Ishikawa (cell line): Measurements from ENCODE around the gene EFNA3.

ENCODE experiments used
- CEBPB ChIP-seq: IDR thresholded peaks from 2 replicates; pipeline ENCODE4 v1.6.1; 2012
- CREB1 ChIP-seq: IDR thresholded peaks from 2 replicates; pipeline ENCODE4 v1.6.1; 2012; ENCODE audit warnings: low read depth
- EGR1 ChIP-seq: IDR thresholded peaks from 2 replicates; pipeline ENCODE4 v1.6.1; 2012
- EP300 ChIP-seq: IDR thresholded peaks from 2 replicates; pipeline ENCODE4 v1.6.1; 2012; ENCODE audit warnings: borderline replicate concordance
- FOXM1 ChIP-seq: IDR thresholded peaks from 2 replicates; pipeline ENCODE4 v1.6.1; 2012; ENCODE audit warnings: low read depth, borderline replicate concordance
- NFIC ChIP-seq: IDR thresholded peaks from 2 replicates; pipeline ENCODE4 v1.6.1; 2012
- RAD21 ChIP-seq: IDR thresholded peaks from 2 replicates; pipeline ENCODE4 v1.6.1; 2012; ENCODE audit warnings: low read depth
- TAF1 ChIP-seq: IDR thresholded peaks from 2 replicates; pipeline ENCODE4 v1.6.1; 2012; ENCODE audit warnings: low read depth, mild to moderate bottlenecking
- TCF12 ChIP-seq: IDR thresholded peaks from 2 replicates; pipeline ENCODE4 v1.6.1; 2012; ENCODE audit warnings: low read depth
- TEAD4 ChIP-seq: IDR thresholded peaks from 2 replicates; pipeline ENCODE4 v1.6.1; 2012
- YY1 ChIP-seq: IDR thresholded peaks from 2 replicates; pipeline ENCODE4 v1.6.1; 2012; ENCODE audit warnings: low read depth
- ZBTB7A ChIP-seq: IDR thresholded peaks from 2 replicates; pipeline ENCODE4 v1.6.1; 2012; ENCODE audit warnings: low read depth
- TF ChIP-seq, protein P1 (sequence below): IDR thresholded peaks from 2 replicates; pipeline ENCODE4 v1.6.1; 2012; ENCODE audit warnings: low read depth, mild to moderate bottlenecking
- TF ChIP-seq, protein P2 (sequence below): IDR thresholded peaks from 2 replicates; pipeline ENCODE4 v1.6.1; 2012
- TF ChIP-seq, protein P3 (sequence below): IDR thresholded peaks from 2 replicates; pipeline ENCODE4 v1.6.1; 2012

Gene EFNA3

DNA sequence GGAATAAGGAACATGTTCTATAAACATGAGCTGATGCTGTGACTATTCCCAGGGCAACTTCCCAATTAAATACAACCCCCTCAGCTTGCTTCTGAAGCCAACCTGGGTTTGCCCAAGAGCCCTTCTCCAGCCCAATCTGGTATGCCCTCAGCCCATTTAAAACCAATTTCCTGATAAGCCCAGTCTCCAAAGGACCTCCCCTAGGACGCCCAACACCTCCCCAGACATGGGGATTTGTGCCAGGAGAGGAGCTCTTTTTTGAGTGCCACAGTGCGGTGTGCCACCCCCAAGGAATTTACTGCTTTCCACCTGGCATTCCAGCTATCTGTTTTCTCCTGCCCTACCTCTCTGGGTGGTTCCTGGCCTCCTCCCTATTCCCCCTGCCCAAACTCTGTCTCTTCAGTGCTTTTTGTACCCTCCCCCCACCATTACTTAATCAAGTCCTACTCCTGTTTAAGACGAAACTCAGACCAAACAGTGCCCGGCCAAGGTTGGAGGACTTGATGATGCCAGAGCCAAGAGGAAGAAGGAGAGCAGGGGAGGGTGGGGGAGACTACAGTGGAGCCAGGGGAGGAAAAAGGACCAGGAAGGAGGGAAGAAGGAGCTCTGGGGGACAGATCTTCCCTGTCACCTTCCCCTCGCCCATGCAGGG lies 37.6 kb downstream of the EFNA3 start:
- no peak for TF ChIP-seq NFIC

DNA sequence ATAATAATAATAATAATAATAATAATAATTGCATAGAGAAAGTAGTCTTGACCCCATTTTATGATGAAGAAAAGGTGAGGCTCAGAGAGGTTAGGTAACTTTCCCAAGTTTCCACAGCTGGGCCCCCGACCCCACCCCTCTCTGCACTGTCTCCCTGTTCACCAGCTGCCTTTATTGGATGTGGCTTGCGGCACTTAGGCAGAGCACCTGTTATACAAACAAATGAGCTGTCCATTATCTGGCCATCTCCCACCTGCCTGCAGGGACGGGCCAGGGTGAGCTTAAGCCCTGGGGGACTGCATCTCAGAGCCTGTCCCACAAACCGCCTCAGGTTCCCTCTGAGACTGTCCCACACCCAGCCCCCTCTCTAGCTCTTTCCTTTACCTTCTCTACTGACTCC lies 39.0 kb downstream of the EFNA3 start:
- TF ChIP-seq, protein P1, sequence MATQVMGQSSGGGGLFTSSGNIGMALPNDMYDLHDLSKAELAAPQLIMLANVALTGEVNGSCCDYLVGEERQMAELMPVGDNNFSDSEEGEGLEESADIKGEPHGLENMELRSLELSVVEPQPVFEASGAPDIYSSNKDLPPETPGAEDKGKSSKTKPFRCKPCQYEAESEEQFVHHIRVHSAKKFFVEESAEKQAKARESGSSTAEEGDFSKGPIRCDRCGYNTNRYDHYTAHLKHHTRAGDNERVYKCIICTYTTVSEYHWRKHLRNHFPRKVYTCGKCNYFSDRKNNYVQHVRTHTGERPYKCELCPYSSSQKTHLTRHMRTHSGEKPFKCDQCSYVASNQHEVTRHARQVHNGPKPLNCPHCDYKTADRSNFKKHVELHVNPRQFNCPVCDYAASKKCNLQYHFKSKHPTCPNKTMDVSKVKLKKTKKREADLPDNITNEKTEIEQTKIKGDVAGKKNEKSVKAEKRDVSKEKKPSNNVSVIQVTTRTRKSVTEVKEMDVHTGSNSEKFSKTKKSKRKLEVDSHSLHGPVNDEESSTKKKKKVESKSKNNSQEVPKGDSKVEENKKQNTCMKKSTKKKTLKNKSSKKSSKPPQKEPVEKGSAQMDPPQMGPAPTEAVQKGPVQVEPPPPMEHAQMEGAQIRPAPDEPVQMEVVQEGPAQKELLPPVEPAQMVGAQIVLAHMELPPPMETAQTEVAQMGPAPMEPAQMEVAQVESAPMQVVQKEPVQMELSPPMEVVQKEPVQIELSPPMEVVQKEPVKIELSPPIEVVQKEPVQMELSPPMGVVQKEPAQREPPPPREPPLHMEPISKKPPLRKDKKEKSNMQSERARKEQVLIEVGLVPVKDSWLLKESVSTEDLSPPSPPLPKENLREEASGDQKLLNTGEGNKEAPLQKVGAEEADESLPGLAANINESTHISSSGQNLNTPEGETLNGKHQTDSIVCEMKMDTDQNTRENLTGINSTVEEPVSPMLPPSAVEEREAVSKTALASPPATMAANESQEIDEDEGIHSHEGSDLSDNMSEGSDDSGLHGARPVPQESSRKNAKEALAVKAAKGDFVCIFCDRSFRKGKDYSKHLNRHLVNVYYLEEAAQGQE = no peak
- no peak for TF ChIP-seq ZBTB7A
- TF ChIP-seq EP300 = no peak
- no peak for TF ChIP-seq TAF1
- no peak for TF ChIP-seq CREB1
- no peak for TF ChIP-seq CEBPB
- no peak for TF ChIP-seq FOXM1
- TF ChIP-seq, protein P2, sequence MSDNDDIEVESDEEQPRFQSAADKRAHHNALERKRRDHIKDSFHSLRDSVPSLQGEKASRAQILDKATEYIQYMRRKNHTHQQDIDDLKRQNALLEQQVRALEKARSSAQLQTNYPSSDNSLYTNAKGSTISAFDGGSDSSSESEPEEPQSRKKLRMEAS = no peak
- TF ChIP-seq, protein P3, sequence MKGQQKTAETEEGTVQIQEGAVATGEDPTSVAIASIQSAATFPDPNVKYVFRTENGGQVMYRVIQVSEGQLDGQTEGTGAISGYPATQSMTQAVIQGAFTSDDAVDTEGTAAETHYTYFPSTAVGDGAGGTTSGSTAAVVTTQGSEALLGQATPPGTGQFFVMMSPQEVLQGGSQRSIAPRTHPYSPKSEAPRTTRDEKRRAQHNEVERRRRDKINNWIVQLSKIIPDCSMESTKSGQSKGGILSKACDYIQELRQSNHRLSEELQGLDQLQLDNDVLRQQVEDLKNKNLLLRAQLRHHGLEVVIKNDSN = no peak
- no peak for TF ChIP-seq EGR1
- no peak for TF ChIP-seq YY1

DNA sequence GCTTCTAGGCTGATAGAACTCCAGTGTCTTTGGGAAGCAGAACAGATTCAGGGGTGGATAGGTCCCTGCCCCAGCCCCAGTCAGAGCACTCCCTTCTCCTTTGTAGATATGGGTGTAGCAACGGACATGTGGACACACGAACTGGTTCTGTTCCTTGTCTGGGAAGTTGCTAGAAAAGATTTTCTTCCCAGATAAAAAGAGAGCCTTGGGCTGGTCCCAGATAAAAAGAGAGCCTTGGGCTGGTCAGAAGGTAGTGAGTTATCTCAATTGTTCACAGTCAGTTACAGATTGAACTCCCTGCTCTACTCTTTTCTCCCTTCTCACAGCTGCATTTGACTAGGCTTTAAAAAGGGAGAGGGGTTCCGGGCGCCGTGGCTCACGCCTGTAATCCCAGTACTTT lies 41.6 kb downstream of the EFNA3 start:
- TF ChIP-seq, protein P2 = no peak
- TF ChIP-seq TEAD4 = no peak
- TF ChIP-seq YY1 = no peak
- no peak for TF ChIP-seq ZBTB7A
- TF ChIP-seq EGR1 = no peak
- no peak for TF ChIP-seq TAF1
- TF ChIP-seq, protein P3 = no peak
- TF ChIP-seq NFIC = no peak
- TF ChIP-seq CEBPB = no peak
- TF ChIP-seq, protein P1 = no peak
- no peak for TF ChIP-seq CREB1
- no peak for TF ChIP-seq FOXM1
- TF ChIP-seq EP300 = no peak
- TF ChIP-seq RAD21 = no peak

DNA sequence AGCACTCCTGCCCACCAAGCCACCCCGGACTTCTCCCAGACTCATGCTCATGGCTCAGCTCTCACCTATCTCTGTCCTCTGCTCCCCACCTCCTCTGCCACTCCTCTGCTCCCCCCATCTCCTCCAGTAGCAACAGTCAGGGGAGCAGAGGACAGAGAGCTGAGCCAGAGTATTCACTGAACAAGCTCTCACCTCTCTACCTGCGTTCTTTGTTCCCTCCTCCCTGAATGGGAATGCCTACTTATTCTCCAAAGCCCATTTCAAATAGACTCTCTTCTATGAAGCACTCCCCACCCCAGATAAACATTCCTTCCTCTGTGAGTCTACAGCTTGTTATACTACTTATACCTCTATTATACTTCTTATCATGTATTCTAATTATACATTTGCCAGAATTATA lies 42.6 kb downstream of the EFNA3 start:
- TF ChIP-seq NFIC (no peak), EP300 (no peak), FOXM1 (no peak), CEBPB (no peak), TEAD4 (no peak), RAD21 (no peak), ZBTB7A (no peak), TAF1 (no peak), YY1 (no peak), EGR1 (no peak), CREB1 (no peak), TCF12 (no peak)
- TF ChIP-seq, protein P3 = no peak
- TF ChIP-seq, protein P2 = no peak
- TF ChIP-seq, protein P1 = no peak
